A549 (cell line): ENCODE results near the gene TPM4. TPM values are rescaled to one million over a fixed set of nuclear protein-coding genes. Genes with fewer than 3 reads are reported as not detected.

Experiments
- ATAC-seq, 2 experiments: fragments of 200-7000 bp in 1 of 2; fragments of >200 bp in 1 of 2; cut with Nextera tagmentation in 1 of 2; cut with Tn5 transposase in 1 of 2; 3 replicates each; pipeline versions ENCODE4 v1.8.0 to v1.9.1; 2018 to 2020; ENCODE audit warnings: mild to moderate bottlenecking in 1 of 2, moderate library complexity in 1 of 2
- CTCF ChIA-PET: fragments of 300-600 bp; sonication (Branson Sonifier 250); formaldehyde crosslinking; extraction: SDS; loops from one replicate; lab custom pipeline; 2021; ENCODE audit warnings: antibody characterized with exemption, inconsistent platforms; lab: Yijun Ruan, JAX
- POLR2A ChIA-PET: fragments of 350-600 bp; formaldehyde crosslinking; extraction: SDS; loops from one replicate; lab custom pipeline; 2021; ENCODE audit warnings: antibody characterized with exemption, inconsistent platforms; lab: Yijun Ruan, JAX
- DNase-seq, 2 experiments: peaks; one replicate each; pipeline versions ENCODE4 v3.0.0 to v3.0.0-alpha.2; 2011 to 2016; ENCODE audit warnings: low read depth in 1 of 2, low spot score in 1 of 2
- FAIRE-seq: peaks from 2 replicates; lab custom pipeline; 2011; peaks lifted over from hg19 to GRCh38; lab: Jason Lieb, UNC
- H3K27ac ChIP-seq, 2 experiments: fragments of >200 bp; sonication (Bioruptor Twin); formaldehyde crosslinking; 3 replicates each; pipeline ENCODE4 v1.5.1; 2016 to 2017
- H3K4me1 ChIP-seq: fragments of >200 bp; sonication (Bioruptor Twin); formaldehyde crosslinking; 3 replicates; pipeline ENCODE4 v1.6.1; 2016
- H3K4me2 ChIP-seq: fragments of >200 bp; sonication (Bioruptor Twin); formaldehyde crosslinking; 3 replicates; pipeline ENCODE4 v1.6.1; 2016
- H3K4me3 ChIP-seq: fragments of >200 bp; sonication (Bioruptor Twin); formaldehyde crosslinking; 3 replicates; pipeline ENCODE4 v1.5.1; 2016
- H3K9me3 ChIP-seq: fragments of >200 bp; sonication (Bioruptor Twin); formaldehyde crosslinking; 3 replicates; pipeline ENCODE4 v1.6.1; 2016
- BCL3 ChIP-seq: fragments of >200 bp; sonication (Bioruptor Twin); formaldehyde crosslinking; IDR thresholded peaks from 3 replicates; pipeline ENCODE4 v1.6.1; 2016
- BHLHE40 ChIP-seq: IDR thresholded peaks from 2 replicates; pipeline ENCODE4 v1.6.1; 2012; ENCODE audit warnings: low read depth, low read length, inconsistent platforms
- CBX8 ChIP-seq: fragments of 200-600 bp; sonication (generic); IDR thresholded peaks from 2 replicates; pipeline ENCODE4 v1.6.1; 2016
- CEBPB ChIP-seq, 2 experiments: fragments of >200 bp in 1 of 2; sonication (Bioruptor Twin) in 1 of 2; formaldehyde crosslinking in 1 of 2; IDR thresholded peaks; 2 replicates each; pipeline ENCODE4 v1.6.1; 2012 to 2016
- CHD4 ChIP-seq: fragments of 200-600 bp; sonication (generic); IDR thresholded peaks from 2 replicates; pipeline ENCODE4 v1.6.1; 2016; ENCODE audit warnings: antibody characterized with exemption, mild to moderate bottlenecking, borderline replicate concordance
- EHF ChIP-seq: fragments of 250-450 bp; sonication (Bioruptor Pico); IDR thresholded peaks from 2 replicates; pipeline ENCODE4 v1.5.0; 2020; ENCODE audit warnings: mild to moderate bottlenecking
- ELK1 ChIP-seq: fragments of 150-350 bp; IDR thresholded peaks from 2 replicates; pipeline ENCODE4 v1.6.1; 2014; ENCODE audit warnings: low read depth, mild to moderate bottlenecking, low read length
- ESRRA ChIP-seq: fragments of 150-350 bp; IDR thresholded peaks from 2 replicates; pipeline ENCODE4 v1.6.1; 2014; ENCODE audit warnings: mild to moderate bottlenecking, low read length, borderline replicate concordance
- FOSB ChIP-seq: fragments of 250-450 bp; sonication (Bioruptor Pico); IDR thresholded peaks from 2 replicates; pipeline ENCODE4 v1.5.0; 2020; ENCODE audit warnings: mild to moderate bottlenecking, moderate library complexity
- FOSL2 ChIP-seq, 2 experiments: fragments of 450-650 bp in 1 of 2; fragments of >200 bp in 1 of 2; sonication (Bioruptor Twin) in 1 of 2; formaldehyde crosslinking; IDR thresholded peaks; 2 replicates each; pipeline versions ENCODE4 v1.5.0 to v1.6.1; 2016 to 2020; ENCODE audit warnings: mild to moderate bottlenecking in 1 of 2, moderate library complexity in 1 of 2
- HES2 ChIP-seq: fragments of >200 bp; sonication (Bioruptor Twin); formaldehyde crosslinking; IDR thresholded peaks from 2 replicates; pipeline ENCODE4 v1.6.1; 2016
- HEYL ChIP-seq: fragments of 250-450 bp; sonication (Bioruptor Pico); IDR thresholded peaks from 2 replicates; pipeline ENCODE4 v1.8.0; 2021; ENCODE audit warnings: mild to moderate bottlenecking, moderate library complexity
- HOXA7 ChIP-seq: fragments of 250-450 bp; sonication (Bioruptor Pico); IDR thresholded peaks from 2 replicates; pipeline ENCODE4 v1.5.0; 2020; ENCODE audit warnings: mild to moderate bottlenecking, moderate library complexity
- HOXB13 ChIP-seq: fragments of 250-450 bp; sonication (Bioruptor Pico); IDR thresholded peaks from 2 replicates; pipeline ENCODE4 v1.5.0; 2020; ENCODE audit warnings: low read depth, mild to moderate bottlenecking, moderate library complexity
- JUNB ChIP-seq: fragments of >200 bp; sonication (Bioruptor Twin); formaldehyde crosslinking; IDR thresholded peaks from 2 replicates; pipeline ENCODE4 v1.6.1; 2016
- KDM1A ChIP-seq: fragments of 200-600 bp; sonication (generic); IDR thresholded peaks from 2 replicates; pipeline ENCODE4 v1.6.1; 2016; ENCODE audit warnings: low read depth, mild to moderate bottlenecking
- MAFK ChIP-seq: fragments of 450-650 bp; IDR thresholded peaks from 2 replicates; pipeline ENCODE4 v1.6.1; 2014; ENCODE audit not compliant: partially characterized antibody
- MAX ChIP-seq: IDR thresholded peaks from 2 replicates; pipeline ENCODE4 v1.6.1; 2012
- MAZ ChIP-seq: fragments of 150-350 bp; IDR thresholded peaks from 2 replicates; pipeline ENCODE4 v1.6.1; 2014; ENCODE audit warnings: antibody characterized with exemption, low read depth, low read length, borderline replicate concordance
- MYC ChIP-seq: IDR thresholded peaks from 2 replicates; pipeline ENCODE4 v1.6.1; 2012; ENCODE audit warnings: mild to moderate bottlenecking, inconsistent platforms, low read length, improper control_type of control experiment, borderline replicate concordance
- NPAS2 ChIP-seq: fragments of 250-450 bp; sonication (Bioruptor Pico); IDR thresholded peaks from 2 replicates; pipeline ENCODE4 v1.8.0; 2022; ENCODE audit warnings: mild to moderate bottlenecking, moderate library complexity, borderline replicate concordance
- PHF8 ChIP-seq: fragments of 200-600 bp; sonication (generic); IDR thresholded peaks from 2 replicates; pipeline ENCODE4 v1.6.1; 2016; ENCODE audit warnings: low read depth, mild to moderate bottlenecking, antibody characterized with exemption, moderate library complexity, borderline replicate concordance
- RAD21 ChIP-seq, 2 experiments: fragments of >200 bp in 1 of 2; sonication (Bioruptor Twin) in 1 of 2; formaldehyde crosslinking in 1 of 2; IDR thresholded peaks in 1 of 2; conservative IDR thresholded peaks in 1 of 2; 2 replicates in 1 of 2; 3 replicates in 1 of 2; pipeline ENCODE4 v1.6.1; 2012 to 2018; ENCODE audit warnings: inconsistent platforms in 1 of 2
- RARB ChIP-seq: fragments of 250-450 bp; sonication (Bioruptor Pico); IDR thresholded peaks from 2 replicates; pipeline ENCODE4 v1.8.0; 2021; ENCODE audit warnings: mild to moderate bottlenecking, moderate library complexity
- REST ChIP-seq: fragments of 200-600 bp; sonication (generic); IDR thresholded peaks from 2 replicates; pipeline ENCODE4 v1.6.1; 2016; ENCODE audit warnings: antibody characterized with exemption, mild to moderate bottlenecking, moderate library complexity
- RNF2 ChIP-seq: fragments of 200-600 bp; sonication (generic); IDR thresholded peaks from 2 replicates; pipeline ENCODE4 v1.6.1; 2016; ENCODE audit warnings: low read depth, mild to moderate bottlenecking, antibody characterized with exemption, moderate library complexity, borderline replicate concordance
- SREBF2 ChIP-seq: fragments of 450-650 bp; IDR thresholded peaks from 2 replicates; pipeline ENCODE4 v1.6.1; 2014; ENCODE audit warnings: mild to moderate bottlenecking, moderate library complexity
- TFCP2L1 ChIP-seq: fragments of 250-450 bp; sonication (Bioruptor Pico); IDR thresholded peaks from 2 replicates; pipeline ENCODE4 v1.5.0; 2021; ENCODE audit warnings: mild to moderate bottlenecking
- USF2 ChIP-seq: fragments of 450-650 bp; IDR thresholded peaks from 2 replicates; pipeline ENCODE4 v1.6.1; 2014; ENCODE audit warnings: antibody characterized with exemption
- ZC3H11A ChIP-seq: fragments of 450-650 bp; IDR thresholded peaks from 2 replicates; pipeline ENCODE4 v1.6.1; 2014; ENCODE audit warnings: antibody characterized with exemption, mild to moderate bottlenecking
- WGBS: methylation state at CpG from one replicate; pipeline ENCODE4 v1.1.6; 2017; ENCODE audit errors: missing lambda C conversion rate; 5-methylcytosine and 5-hydroxymethylcytosine counted together
- polyA plus RNA-seq, 4 experiments: library from polyadenylated mRNA; depleted of rRNA in 3 of 4; stranded (reverse); fragments of >200 nt; fragmentation: RNase III in 1 of 4; extraction: RNeasy Plus Mini Kit Qiagen cat#74134 plus additional on column Dnase treatment in 1 of 4; gene quantifications; 2 replicates in 3 of 4; 3 replicates in 1 of 4; pipeline ENCODE4 v1.2.3, GENCODE V29; 2011 to 2017

TPM4 gene
- polyA plus RNA-seq, 2 of the 4 experiments (the other 2 are of a cell fraction) = 777 to 860 TPM

GRCh38 chr19:16036397-16036925 lies 39.8 kb upstream of the TPM4 start:
- Histone ChIP-seq H3K4me3 (no peak overlapping the region), H3K4me1 (peaks cover 10% of the 10 kb centered on the region), H3K9me3 (no peaks in the 10 kb centered on the region), H3K27ac (no peak overlapping the region), H3K4me2 (no peak overlapping the region)
- DNase-seq = no peak
- ATAC-seq = no peak
- no peak for FAIRE-seq
- ChIA-PET CTCF (interaction anchor here (1.1 kb wide), 1 partner anchor 149 kb away, joined by 3 read pairs; the partner anchor contains the start of gene FAM32A), POLR2A (no interaction called here)
- 63% methylated on average over 5 of the region's 10 CpGs for WGBS
- no peak for TF ChIP-seq MAZ
- TF ChIP-seq NPAS2 (CRISPR knock-in tag) = no peak
- TF ChIP-seq TFCP2L1 (CRISPR knock-in tag) = no peak
- TF ChIP-seq HES2 = no peak
- no peak for TF ChIP-seq PHF8
- no peak for TF ChIP-seq BCL3
- no peak for TF ChIP-seq RARB (CRISPR knock-in tag)
- no peak for TF ChIP-seq SREBF2
- no peak for TF ChIP-seq BHLHE40
- TF ChIP-seq REST = no peak
- TF ChIP-seq CHD4 = no peak
- TF ChIP-seq MAX = no peak
- no peak for TF ChIP-seq CBX8
- TF ChIP-seq MYC = no peak
- TF ChIP-seq RAD21 (conservative IDR thresholded peaks at IDR 0.05 in 1 of 2, IDR thresholded peaks at IDR 0.05 in 1 of 2) = no peak
- TF ChIP-seq HOXB13 (CRISPR knock-in tag) = no peak
- no peak for TF ChIP-seq ZC3H11A
- TF ChIP-seq HEYL (CRISPR knock-in tag) = no peak
- no peak for TF ChIP-seq ELK1

GRCh38 chr19:16036941-16037340 lies 39.4 kb upstream of the TPM4 start:
- CTCF ChIA-PET = interaction anchor here (1.1 kb wide), 1 partner anchor 149 kb away, joined by 3 read pairs; the partner anchor contains the start of gene FAM32A

More at GRCh38 chr19:16036941-16037340, 39.4 kb upstream of the TPM4 start:
- no peaks in the 10 kb centered on the region for H3K9me3 ChIP-seq
- TF ChIP-seq ZC3H11A (no peak), RNF2 (no peak), HEYL (CRISPR knock-in tag) (no peak), EHF (CRISPR knock-in tag) (no peak), KDM1A (no peak), MYC (no peak), MAFK (no peak), FOSB (CRISPR knock-in tag) (no peak), CEBPB (IDR thresholded peaks at IDR 0.05) (no peak), USF2 (no peak), ESRRA (no peak), JUNB (no peak), FOSL2 (IDR thresholded peaks at IDR 0.05) (no peak), FOSL2 (CRISPR knock-in tag; IDR thresholded peaks at IDR 0.05) (no peak), HOXA7 (CRISPR knock-in tag) (no peak)
- no peak for FAIRE-seq
- POLR2A ChIA-PET = no interaction called here
- WGBS = 85% methylated on average over 5 of the region's 11 CpGs
- no peak for DNase-seq
- H3K4me2 ChIP-seq = no peak overlapping the region
- H3K4me3 ChIP-seq = no peak overlapping the region
- ATAC-seq = no peak
- H3K4me1 ChIP-seq = peaks cover 10% of the 10 kb centered on the region
- no peak overlapping the region for H3K27ac ChIP-seq
